Right ventricle myocardium inferior (tissue), 1 donor: ENCODE results near the gene GNRH2. TPM values are rescaled to one million over a fixed set of nuclear protein-coding genes. Genes with fewer than 3 reads are reported as not detected.
A peak's percentile ranks its signal among the peaks of the same experiment; 100 is the strongest.
"Not testable (repeated sequence)": the region's sequence is repeated elsewhere in the genome, so short reads cannot be mapped to it uniquely, and the experiment has no call there.

Experiments used
- ATAC-seq: fragments of 200-7000 bp; cut with Tn5 transposase; one replicate; pipeline ENCODE4 v1.9.1; 2020; ENCODE audit warnings: mild to moderate bottlenecking, moderate library complexity
- DNase-seq: peaks from one replicate; pipeline ENCODE4 v3.0.0; 2021; ENCODE audit errors: missing footprints
- intact Hi-C: fragments of 100-400 bp; cut with DNase I; formaldehyde crosslinking; loops from one replicate; pipeline ENCODE4 v1.11.0; 2022
- total RNA-seq: library from RNA; stranded (reverse); fragmentation: NEBNext Ultra II Directional; extraction: Animal tissue kit (Norgen Biotek cat#: 25700); gene quantifications from one replicate; pipeline ENCODE4 v1.2.1, GENCODE V29; 2021
- donor health status: DM: no; HTN: yes; CAD: no; lungs with severe emphysema.

GNRH2 gene
- total RNA-seq, 1 donor from 2014 or later = not detected

DNA sequence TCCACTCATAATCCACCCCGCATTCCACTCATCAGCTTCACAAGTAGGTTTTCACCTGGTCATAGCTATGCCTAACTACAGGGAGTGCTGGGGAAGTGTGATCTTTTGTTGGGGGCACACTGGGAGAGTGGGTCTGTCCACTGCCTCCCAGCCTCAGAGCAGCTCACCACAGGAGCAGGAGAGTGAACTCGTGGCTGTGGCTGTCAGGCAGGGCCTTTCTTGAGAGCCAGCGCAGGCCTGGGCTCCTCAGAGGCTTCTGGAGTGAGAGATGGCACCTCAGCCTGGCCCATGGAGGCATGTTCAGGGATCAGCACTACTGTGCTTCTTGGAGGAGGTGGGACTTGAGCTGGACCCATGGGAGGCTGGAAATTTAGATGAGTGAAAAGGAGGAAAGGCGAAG lies 4.0 kb upstream of the GNRH2 start:
- DNase-seq (no peak), ATAC-seq (no peak)
- intact Hi-C loops = no loop called here

DNA sequence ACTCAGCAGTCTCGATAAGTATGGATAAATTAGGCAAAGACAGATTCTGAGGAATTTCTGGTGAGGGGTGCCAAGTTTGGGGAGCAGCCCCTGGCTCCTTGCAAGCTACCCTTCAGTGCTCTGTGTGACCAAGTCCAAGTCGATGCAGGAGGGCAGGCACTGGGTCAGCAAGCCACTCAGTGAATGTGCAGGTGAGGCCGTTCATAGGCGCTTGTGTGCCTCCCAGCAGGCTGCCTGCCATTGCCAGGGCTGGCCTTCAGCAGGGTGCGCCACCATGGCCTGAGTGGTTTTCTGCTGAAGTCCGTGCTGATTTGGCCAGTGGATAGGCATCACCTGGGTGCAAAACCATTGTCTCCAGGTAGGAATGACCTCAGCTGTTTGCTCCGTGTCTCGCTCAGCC lies 3.3 kb upstream of the GNRH2 start:
- DNase-seq = no peak
- intact Hi-C loops = no loop called here
- no peak for ATAC-seq

DNA sequence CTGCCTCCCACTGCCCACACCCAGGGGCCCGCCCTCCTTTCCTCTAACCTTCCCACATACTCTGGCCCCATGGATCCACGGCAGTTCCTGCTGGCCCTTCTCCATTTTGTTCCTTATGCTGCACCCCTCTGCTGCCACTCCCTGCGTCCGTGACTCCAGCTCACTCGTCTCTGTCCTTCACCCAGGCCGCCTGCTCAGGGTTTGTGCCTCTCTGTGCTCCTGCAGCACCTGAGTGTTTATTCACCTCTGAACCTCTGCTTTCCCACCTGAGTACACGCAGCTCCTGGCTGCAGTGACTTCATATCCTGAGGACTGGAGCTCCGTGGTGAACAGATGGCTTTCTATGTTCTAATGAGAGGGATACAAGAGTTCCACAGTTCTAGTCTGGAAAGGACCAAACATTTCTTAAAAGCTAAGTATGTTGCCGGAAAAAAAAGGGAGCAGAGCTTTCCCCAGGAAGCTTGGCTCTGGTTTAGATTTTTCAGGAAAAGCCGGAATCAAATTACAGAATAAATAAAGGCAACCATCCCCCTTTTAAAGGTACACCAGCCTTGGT lies 1.5 kb upstream of the GNRH2 start:
- DNase-seq = no peak
- intact Hi-C loops = no loop called here
- no peak for ATAC-seq

GRCh38 chr20:3042625-3043024 lies 797 bp upstream of the GNRH2 start:
- ATAC-seq = peak; percentile 39
- intact Hi-C loops = no loop called here
- no peak for DNase-seq

DNA sequence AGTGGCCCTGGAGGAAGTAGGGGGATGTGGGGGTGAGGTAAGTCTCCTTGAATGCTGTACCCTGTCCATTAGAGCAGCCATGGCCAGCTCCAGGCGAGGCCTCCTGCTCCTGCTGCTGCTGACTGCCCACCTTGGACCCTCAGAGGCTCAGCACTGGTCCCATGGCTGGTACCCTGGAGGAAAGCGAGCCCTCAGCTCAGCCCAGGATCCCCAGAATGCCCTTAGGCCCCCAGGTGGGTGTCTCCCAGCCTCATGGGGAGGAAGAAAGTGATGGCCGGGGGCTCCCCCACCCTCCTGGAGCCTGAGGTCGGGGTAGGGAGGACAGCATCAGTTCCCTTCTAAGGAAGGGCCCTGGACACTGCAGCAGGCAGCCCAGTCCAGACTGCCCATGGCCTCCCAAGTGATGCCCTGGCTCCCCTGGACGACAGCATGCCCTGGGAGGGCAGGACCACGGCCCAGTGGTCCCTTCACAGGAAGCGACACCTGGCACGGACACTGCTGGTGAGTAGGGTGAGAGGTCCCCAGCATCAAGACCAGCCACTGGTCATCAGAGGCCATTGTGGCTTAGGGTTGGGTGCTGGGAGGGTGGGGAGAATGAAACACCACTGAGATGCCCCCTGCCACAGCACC lies 1.0 kb downstream of the GNRH2 start:
- intact Hi-C loops = no loop called here
- ATAC-seq (no peak), DNase-seq (no peak)

GRCh38 chr20:3045042-3045815 lies 1.8 kb downstream of the GNRH2 start:
- intact Hi-C loops = no loop called here
- peak; percentile 78 for ATAC-seq
- peak; percentile 88 for DNase-seq

DNA sequence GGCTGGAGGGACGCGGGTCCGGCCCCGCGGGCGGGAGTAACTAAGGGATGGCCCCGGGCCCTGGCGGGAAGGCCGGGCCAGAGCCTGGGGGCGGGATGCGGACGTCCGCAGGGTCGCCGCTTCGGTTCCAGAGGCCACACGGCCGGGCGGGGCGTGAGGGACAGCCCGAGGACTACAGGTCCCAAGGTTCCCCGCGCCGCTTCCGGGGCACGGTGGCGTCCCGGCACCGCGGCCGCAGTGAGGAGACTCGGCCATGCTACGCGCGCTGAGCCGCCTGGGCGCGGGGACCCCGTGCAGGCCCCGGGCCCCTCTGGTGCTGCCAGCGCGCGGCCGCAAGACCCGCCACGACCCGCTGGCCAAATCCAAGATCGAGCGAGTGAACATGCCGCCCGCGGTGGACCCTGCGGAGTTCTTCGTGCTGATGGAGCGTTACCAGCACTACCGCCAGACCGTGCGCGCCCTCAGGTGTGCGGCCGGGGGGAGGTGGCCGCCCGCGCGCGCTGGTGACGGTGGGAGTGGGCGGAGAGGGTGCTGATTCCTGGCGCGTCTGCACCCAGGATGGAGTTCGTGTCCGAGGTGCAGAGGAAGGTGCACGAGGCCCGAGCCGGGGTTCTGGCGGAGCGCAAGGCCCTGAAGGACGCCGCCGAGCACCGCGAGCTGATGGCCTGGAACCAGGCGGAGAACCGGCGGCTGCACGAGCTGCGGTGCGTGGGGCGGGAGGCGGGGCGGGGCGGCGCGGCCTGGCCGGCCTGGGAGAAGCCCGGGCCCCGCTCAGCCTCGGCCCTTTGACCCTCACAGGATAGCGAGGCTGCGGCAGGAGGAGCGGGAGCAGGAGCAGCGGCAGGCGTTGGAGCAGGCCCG lies 2.6 kb downstream of the GNRH2 start, which contains the start of gene MRPS26:
MRPS26 (plus strand) TSS at position 237 of the 861 bp plus-strand sequence; CDS start at position 254, 17 bp downstream.
- intact Hi-C loops = no loop called here
- peak; percentile 93 for ATAC-seq
- DNase-seq = peak; percentile 97

DNA sequence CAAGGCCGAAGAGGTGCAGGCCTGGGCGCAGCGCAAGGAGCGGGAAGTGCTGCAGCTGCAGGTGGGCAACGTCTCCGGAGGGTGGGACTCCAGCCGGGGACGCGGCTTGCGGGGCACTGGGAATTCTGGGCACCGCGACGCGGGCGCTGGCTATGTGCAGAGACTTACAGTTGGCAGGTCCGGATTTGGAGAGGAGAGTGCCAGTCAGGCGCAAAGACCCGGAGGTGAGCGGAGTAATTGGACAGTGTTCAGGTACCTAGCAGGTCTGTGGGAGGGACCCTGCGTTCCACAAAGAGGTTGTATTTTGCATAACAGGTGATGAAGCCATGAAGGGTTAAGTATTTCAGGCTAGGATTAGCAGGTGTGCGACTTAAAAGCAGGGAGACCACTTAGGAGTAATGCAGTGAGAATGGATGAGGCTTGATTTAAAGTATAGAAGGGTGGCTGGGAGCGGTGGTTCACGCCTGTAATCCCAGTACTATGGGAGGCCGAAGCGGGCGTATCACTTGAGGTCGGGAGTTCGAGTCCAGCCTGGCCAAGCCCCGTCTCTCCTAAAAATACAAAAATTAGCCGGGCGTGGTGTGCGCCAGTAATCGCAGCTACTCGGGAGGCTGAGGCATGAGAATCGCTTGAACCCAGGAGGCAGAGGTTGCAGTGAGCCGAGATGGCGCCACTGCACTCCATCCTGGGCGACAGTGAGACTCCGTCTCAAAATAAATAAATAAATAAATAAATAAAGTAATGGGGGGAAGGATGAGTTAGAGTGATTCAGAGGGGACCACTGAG lies 3.4 kb downstream of the GNRH2 start:
- no peak for ATAC-seq
- DNase-seq = no peak
- intact Hi-C loops = no loop called here

- DNase-seq (no peak), ATAC-seq (no peak)
- intact Hi-C loops = no loop called here
Observed at GRCh38 chr20:3047486-3048419, 4.3 kb downstream of the GNRH2 start.

- no peak for ATAC-seq
- no peak for DNase-seq
- intact Hi-C loops = loop anchor here (5.0 kb wide), 1 partner anchor 266 kb away; no protein-coding TSS in a partner anchor
Observed at GRCh38 chr20:3051385-3052019, 8.1 kb downstream of the GNRH2 start.

DNA sequence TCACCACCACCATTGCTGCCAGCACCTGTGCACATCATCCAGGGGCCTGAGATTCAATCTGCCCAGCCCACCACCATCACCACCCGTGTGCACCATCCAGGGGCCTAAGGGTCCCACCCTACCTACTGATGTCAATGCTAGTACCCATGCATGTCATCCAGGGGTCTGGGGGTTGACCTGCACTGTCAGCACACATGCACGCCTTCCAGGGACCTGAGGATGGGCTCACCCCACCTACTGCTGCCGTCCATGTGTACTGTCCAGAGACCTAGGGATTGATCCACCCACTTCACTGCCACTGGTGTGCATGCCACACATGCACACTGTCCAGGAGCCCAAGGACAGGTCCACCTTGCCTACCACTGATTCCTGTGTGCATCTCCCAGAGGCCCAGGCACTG lies 16.1 kb downstream of the GNRH2 start:
- ATAC-seq (no peak), DNase-seq (no peak)
- intact Hi-C loops = no loop called here

GRCh38 chr20:3064119-3064518 lies 20.7 kb downstream of the GNRH2 start:
- DNase-seq, ATAC-seq, intact Hi-C loops: not testable (repeated sequence)

GRCh38 chr20:3067139-3068014 lies 24.0 kb downstream of the GNRH2 start:
- no peak for ATAC-seq
- intact Hi-C loops = no loop called here
- no peak for DNase-seq

GRCh38 chr20:3068075-3068474 lies 24.7 kb downstream of the GNRH2 start:
- intact Hi-C loops = no loop called here
- DNase-seq = no peak
- no peak for ATAC-seq

GRCh38 chr20:3068986-3069900 lies 25.8 kb downstream of the GNRH2 start:
- intact Hi-C loops = no loop called here

More at GRCh38 chr20:3068986-3069900, 25.8 kb downstream of the GNRH2 start:
- DNase-seq (no peak), ATAC-seq (no peak)
